Sigmoid colon (tissue), 7 donors: Measurements from ENCODE around the gene MTAP. TPM values are rescaled to one million over a fixed set of nuclear protein-coding genes. Genes with fewer than 3 reads are reported as not detected.

Experiments
- DNase-seq: peaks from one replicate; pipeline ENCODE4 v3.0.0-alpha.2; 2019
- H3K27ac ChIP-seq, 4 donors: fragments of 200-600 bp; sonication (generic); one replicate each; pipeline ENCODE4 v1.5.1; 2016 to 2019; ENCODE audit warnings: mild to moderate bottlenecking in 1 of 4
- H3K27me3 ChIP-seq, 3 donors: fragments of 200-600 bp; sonication (generic); one replicate each; pipeline ENCODE4 v1.5.1; 2019; ENCODE audit warnings: mild to moderate bottlenecking in 1 of 3
- H3K36me3 ChIP-seq, 4 donors: fragments of 200-600 bp; sonication (generic); one replicate each; pipeline ENCODE4 v1.5.1; 2016 to 2019
- H3K4me1 ChIP-seq, 4 donors: fragments of 200-600 bp; sonication (generic); one replicate each; pipeline ENCODE4 v1.5.1; 2017 to 2019
- H3K4me3 ChIP-seq, 4 donors: fragments of 200-600 bp; sonication (generic); one replicate each; pipeline ENCODE4 v1.5.1; 2017 to 2019; ENCODE audit warnings: mild to moderate bottlenecking in 2 of 4, moderate library complexity in 1 of 4
- H3K9me3 ChIP-seq, 4 donors: fragments of 200-600 bp in 3 of 4; sonication (generic) in 3 of 4; one replicate each; pipeline versions ENCODE4 v1.5.1 to v1.6.1; 2013 to 2019
- CTCF ChIP-seq, 4 experiments: fragments of 450-650 bp in 3 of 4; fragments of 200-600 bp in 1 of 4; IDR thresholded peaks; one replicate each; pipeline ENCODE4 v1.5.1; 2016 to 2019; ENCODE audit warnings: antibody characterized with exemption in 4 of 4, mild to moderate bottlenecking in 3 of 4, moderate library complexity in 2 of 4
- EP300 ChIP-seq, 4 donors: sonication (generic); formaldehyde crosslinking; IDR thresholded peaks; one replicate each; pipeline ENCODE4 v1.6.1; 2017; ENCODE audit warnings: antibody characterized with exemption in 4 of 4
- POLR2A ChIP-seq, 2 donors: fragments of 450-650 bp; IDR thresholded peaks; one replicate each; pipeline ENCODE4 v1.6.1; 2016; ENCODE audit warnings: antibody characterized with exemption in 2 of 2, mild to moderate bottlenecking in 2 of 2, moderate library complexity in 2 of 2
- POLR2AphosphoS5 ChIP-seq, 4 donors: sonication (generic); formaldehyde crosslinking; IDR thresholded peaks; one replicate each; pipeline ENCODE4 v1.6.1; 2017; ENCODE audit warnings: antibody characterized with exemption in 4 of 4
- WGBS, 2 donors: extraction: QIAGEN DNeasy Blood & Tissue Kit; methylation state at CpG; one replicate each; pipeline ENCODE4 v1.1.7; 2013; 5-methylcytosine and 5-hydroxymethylcytosine counted together
- intact Hi-C: fragments of 100-400 bp; cut with DNase I; formaldehyde crosslinking; loops from one replicate; pipeline ENCODE4 v1.15.1; 2023
- polyA plus RNA-seq, 3 donors: library from polyadenylated mRNA; stranded (reverse); fragments of 200-250 nt; gene quantifications; one replicate each; pipeline ENCODE4 v1.2.3, GENCODE V29; 2013
- total RNA-seq, 4 donors: library from RNA; depleted of rRNA; stranded (reverse); fragments of >200 nt; gene quantifications; one replicate each; pipeline ENCODE4 v1.1.0, GENCODE V29; 2016
- donor health status: healthy with polysubstance abuse.
- donor health status: Bipolar disorder and iron deficiency.
- donor health status: healthy.

MTAP gene
- total and polyA plus RNA-seq, 7 donors = 7.6 to 28.5 (median 19.9) TPM

- intact Hi-C loops = loop anchor here (5.0 kb wide), 3 partner anchors 321 to 551 kb away; no protein-coding TSS in a partner anchor
- H3K36me3 ChIP-seq = no peaks in the 10 kb centered on the region
- H3K27ac ChIP-seq = no peak overlapping the region
- H3K4me1 ChIP-seq = no peaks in the 10 kb centered on the region
- no peaks in the 10 kb centered on the region for H3K9me3 ChIP-seq
- no peaks in the 10 kb centered on the region for H3K27me3 ChIP-seq
- DNase-seq = no peak
- no peak for TF ChIP-seq POLR2A (IDR thresholded peaks at IDR 0.05)
- TF ChIP-seq POLR2AphosphoS5 (IDR thresholded peaks at IDR 0.05) = no peak
- no peak overlapping the region for H3K4me3 ChIP-seq
- WGBS, 2 donors = 53 to 59% methylated on average over 6 of the region's 6 CpGs
These were observed 13.7 kb upstream of the MTAP start for GRCh38 chr9:21788752-21789151.

- Histone ChIP-seq H3K9me3 (no peaks in the 10 kb centered on the region), H3K27me3 (no peaks in the 10 kb centered on the region), H3K27ac (no peak overlapping the region), H3K4me3 (peak overlapping the region in 2 of 4 donors; percentile 26 to 27), H3K4me1 (no peaks in the 10 kb centered on the region), H3K36me3 (no peaks in the 10 kb centered on the region)
- WGBS, 2 donors = 0% methylated on average over 2 of the region's 2 CpGs
- DNase-seq = no peak
- intact Hi-C loops = loop anchor here (5.0 kb wide), 3 partner anchors 322 to 552 kb away; no protein-coding TSS in a partner anchor
- TF ChIP-seq CTCF (IDR thresholded peaks at IDR 0.05) = peak; percentile 46 to 78 (median 70)
- no peak for TF ChIP-seq POLR2A (IDR thresholded peaks at IDR 0.05)
- no peak for TF ChIP-seq EP300 (IDR thresholded peaks at IDR 0.05)
- no peak for TF ChIP-seq POLR2AphosphoS5 (IDR thresholded peaks at IDR 0.05)
These were observed 12.8 kb upstream of the MTAP start for GRCh38 chr9:21789541-21790037.

GRCh38 chr9:21795483-21795882 lies 7.0 kb upstream of the MTAP start:
- no peak for TF ChIP-seq POLR2A (IDR thresholded peaks at IDR 0.05)

GRCh38 chr9:21796768-21797167 lies 5.7 kb upstream of the MTAP start:
- Histone ChIP-seq H3K9me3 (no peaks in the 10 kb centered on the region), H3K36me3 (no peaks in the 10 kb centered on the region), H3K27ac (no peak overlapping the region), H3K27me3 (no peaks in the 10 kb centered on the region), H3K4me3 (no peak overlapping the region), H3K4me1 (peaks cover 0 to 6% (median 5%) of the 10 kb centered on the region in 4 donors)
- no peak for TF ChIP-seq POLR2A (IDR thresholded peaks at IDR 0.05)
- no peak for TF ChIP-seq EP300 (IDR thresholded peaks at IDR 0.05)
- TF ChIP-seq CTCF (IDR thresholded peaks at IDR 0.05) = no peak
- TF ChIP-seq POLR2AphosphoS5 (IDR thresholded peaks at IDR 0.05) = no peak
- WGBS, 2 donors = 37 to 43% methylated on average over 3 of the region's 3 CpGs
- no peak for DNase-seq
- intact Hi-C loops = no loop called here

More at GRCh38 chr9:21795483-21795882, 7.0 kb upstream of the MTAP start:
- no peak overlapping the region for H3K27ac ChIP-seq
- H3K9me3 ChIP-seq = no peaks in the 10 kb centered on the region
- DNase-seq = no peak
- no peaks in the 10 kb centered on the region for H3K4me1 ChIP-seq
- 65 to 74% methylated on average over 2 of the region's 2 CpGs for WGBS, 2 donors
- H3K36me3 ChIP-seq = no peaks in the 10 kb centered on the region
- intact Hi-C loops = no loop called here
- no peaks in the 10 kb centered on the region for H3K27me3 ChIP-seq
- no peak overlapping the region for H3K4me3 ChIP-seq

- peak overlapping the region; percentile 91 to 94 (median 93) for H3K27ac ChIP-seq
- TF ChIP-seq EP300 (IDR thresholded peaks at IDR 0.05) (no peak), CTCF (IDR thresholded peaks at IDR 0.05) (no peak), POLR2A (IDR thresholded peaks at IDR 0.05) (no peak), POLR2AphosphoS5 (IDR thresholded peaks at IDR 0.05) (no peak)
- intact Hi-C loops = loop anchor here (5.0 to 10.0 kb wide), 2 partner anchors 469 to 1116 kb away; partner anchors contain the start of gene FOCAD
- no peaks in the 10 kb centered on the region for H3K9me3 ChIP-seq
- 72 to 86% methylated on average over 11 of the region's 11 CpGs for WGBS, 2 donors
- no peaks in the 10 kb centered on the region for H3K27me3 ChIP-seq
- peaks cover 0 to 35% (median 30%) of the 10 kb centered on the region in 4 donors for H3K4me1 ChIP-seq
- no peak for DNase-seq
- H3K4me3 ChIP-seq = peak overlapping the region; percentile 58 to 88 (median 78)
- peaks cover 0 to 4% (median 0%) of the 10 kb centered on the region in 4 donors for H3K36me3 ChIP-seq
These were observed 1.3 kb upstream of the MTAP start for GRCh38 chr9:21800931-21801682.
